HepG2 (cell line): ENCODE data around the gene WDR93. TPM values are rescaled to one million over a fixed set of nuclear protein-coding genes. Genes with fewer than 3 reads are reported as not detected.

ENCODE experiments used
- ATAC-seq: fragments of 200-7000 bp; cut with Tn5 transposase; 3 replicates; pipeline ENCODE4 v1.9.1; 2020; ENCODE audit warnings: mild to moderate bottlenecking, moderate library complexity
- BruUV-seq: library from RNA; stranded (reverse); fragments of 400-500 nt; replicated peaks from 2 replicates; lab custom pipeline; 2021; lab: Mats Ljungman, UMichigan
- CTCF ChIA-PET: fragments of 300-600 bp; formaldehyde crosslinking; extraction: SDS; loops from one replicate; lab custom pipeline; 2021; ENCODE audit warnings: low total read pairs, inconsistent platforms, low intra/inter-chr PET ratio; lab: Yijun Ruan, JAX
- POLR2A ChIA-PET: fragments of 350-600 bp; sonication (Branson Sonifier 250); formaldehyde crosslinking; loops from one replicate; lab custom pipeline; 2020; ENCODE audit warnings: antibody characterized with exemption, inconsistent platforms; lab: Yijun Ruan, JAX
- DNase-seq: peaks from one replicate; pipeline ENCODE4 v3.0.0-alpha.2; 2015; ENCODE audit warnings: low spot score
- FAIRE-seq: peaks from 3 replicates; lab custom pipeline; 2011; peaks lifted over from hg19 to GRCh38; lab: Jason Lieb, UNC
- H2AFZ ChIP-seq: one replicate; pipeline ENCODE4 v1.6.1; 2011; ENCODE audit warnings: low read length, inconsistent platforms
- H3K27ac ChIP-seq: fragments of 300-600 bp; 3 replicates; pipeline ENCODE4 v1.8.0; 2011; ENCODE audit warnings: mixed run types, mild to moderate bottlenecking, mixed read lengths, low read length, inconsistent platforms; ENCODE audit not compliant: insufficient read depth; ENCODE audit errors: extremely low read length
- H3K27me3 ChIP-seq, 2 experiments: fragments of 200-600 bp in 1 of 2; 2 replicates in 1 of 2; 3 replicates in 1 of 2; pipeline versions ENCODE4 v1.6.0 to v1.8.0; 2011; ENCODE audit warnings: low read length in 2 of 2, mild to moderate bottlenecking in 2 of 2, moderate library complexity in 2 of 2, inconsistent platforms in 1 of 2; ENCODE audit not compliant: insufficient read depth in 2 of 2, control insufficient read depth in 1 of 2
- H3K36me3 ChIP-seq, 2 experiments: fragments of 200-600 bp in 1 of 2; replicated peaks in 1 of 2; 2 replicates in 1 of 2; 3 replicates in 1 of 2; pipeline versions ENCODE4 v1.5.1 to v1.8.0; 2011; ENCODE audit warnings: low read length in 2 of 2, inconsistent platforms in 1 of 2; ENCODE audit not compliant: insufficient read depth in 2 of 2, control insufficient read depth in 1 of 2
- H3K4me1 ChIP-seq: 2 replicates; pipeline ENCODE4 v1.5.1; 2012; ENCODE audit warnings: low read length, inconsistent platforms; ENCODE audit not compliant: insufficient read depth
- H3K4me2 ChIP-seq: 2 replicates; pipeline ENCODE4 v1.6.0; 2011; ENCODE audit warnings: low read depth, low read length, inconsistent platforms
- H3K4me3 ChIP-seq, 3 experiments: fragments of 200-600 bp in 1 of 3; sonication (generic), shearing (Covaris generic) in 1 of 3; replicated peaks in 1 of 3; 2 replicates each; pipeline ENCODE4 v1.5.1; 2011 to 2016; ENCODE audit warnings: low read length in 3 of 3, inconsistent platforms in 2 of 3, low read depth in 2 of 3, mild to moderate bottlenecking in 2 of 3, control low read depth in 1 of 3, mixed read lengths in 1 of 3; ENCODE audit not compliant: insufficient read depth in 1 of 3
- H3K79me2 ChIP-seq: one replicate; pipeline ENCODE4 v1.6.1; 2011; ENCODE audit warnings: low read length, inconsistent platforms; ENCODE audit not compliant: insufficient read depth
- H3K9ac ChIP-seq: 2 replicates; pipeline ENCODE4 v1.6.0; 2011; ENCODE audit warnings: mild to moderate bottlenecking, low read depth, low read length, inconsistent platforms; ENCODE audit not compliant: insufficient read depth
- H3K9me3 ChIP-seq: 2 replicates; pipeline ENCODE4 v1.5.1; 2012; ENCODE audit warnings: mild to moderate bottlenecking, low read length
- H4K20me1 ChIP-seq: 2 replicates; pipeline ENCODE4 v1.6.0; 2011; ENCODE audit warnings: inconsistent platforms, mild to moderate bottlenecking, low read length, moderate library complexity; ENCODE audit not compliant: insufficient read depth
- AGO2 ChIP-seq: fragments of 200-400 bp; formaldehyde crosslinking; optimal IDR thresholded peaks from 2 replicates; pipeline ENCODE3; 2017; ENCODE audit warnings: mild to moderate bottlenecking, low read depth, low read length, moderate library complexity
- CC2D1A ChIP-seq: sonication (generic); formaldehyde crosslinking; IDR thresholded peaks from 2 replicates; pipeline ENCODE4 v1.8.1; 2023; ENCODE audit warnings: mild to moderate bottlenecking, missing genetic modification reagents
- DNMT1 ChIP-seq: sonication (generic); formaldehyde crosslinking; IDR thresholded peaks from 2 replicates; pipeline ENCODE4 v1.5.1; 2020; ENCODE audit warnings: mild to moderate bottlenecking, missing genetic modification reagents
- GATA4 ChIP-seq: sonication (generic); IDR thresholded peaks from 2 replicates; pipeline ENCODE4 v1.6.1; 2016; ENCODE audit warnings: antibody characterized with exemption, low read depth, borderline replicate concordance
- KLF16 ChIP-seq, 2 experiments: sonication (generic) in 1 of 2; formaldehyde crosslinking in 1 of 2; IDR thresholded peaks; 2 replicates each; pipeline versions ENCODE4 v1.6.1 to v1.8.0; 2016 to 2023; ENCODE audit warnings: missing genetic modification reagents in 2 of 2, missing compliant biosample characterization in 1 of 2
- PRDM10 ChIP-seq: sonication (generic); formaldehyde crosslinking; IDR thresholded peaks from 2 replicates; pipeline ENCODE4 v1.4.0; 2020; ENCODE audit warnings: low read depth, missing genetic modification reagents
- SETDB1 ChIP-seq: sonication (generic); formaldehyde crosslinking; IDR thresholded peaks from 2 replicates; pipeline ENCODE4 v1.5.1; 2020; ENCODE audit warnings: missing genetic modification reagents, mild to moderate bottlenecking, borderline replicate concordance
- SRSF9 ChIP-seq: fragments of 200-400 bp; formaldehyde crosslinking; IDR thresholded peaks from 2 replicates; pipeline ENCODE4 v1.6.1; 2018; ENCODE audit warnings: borderline replicate concordance, mild to moderate bottlenecking, low read depth, low read length; ENCODE audit not compliant: insufficient read depth, poor library complexity, severe bottlenecking
- ZBTB8A ChIP-seq: sonication (generic); formaldehyde crosslinking; IDR thresholded peaks from 2 replicates; pipeline ENCODE4 v1.4.0; 2020; ENCODE audit warnings: mild to moderate bottlenecking, low read depth, missing genetic modification reagents, borderline replicate concordance
- WGBS: methylation state at CpG from one replicate; pipeline ENCODE4 v1.1.6; 2017; ENCODE audit warnings: low lambda C conversion rate; 5-methylcytosine and 5-hydroxymethylcytosine counted together
- in situ Hi-C: cut with HindIII; loops from 2 replicates; pipeline ENCODE4 v1.10.0; 2017; ENCODE audit warnings: low pct_unique_long_range_greater_than_20kb; ENCODE audit not compliant: extremely low pct_ligation_motif_present
- intact Hi-C: fragments of 100-400 bp; cut with micrococcal nuclease; formaldehyde crosslinking; loops from one replicate; pipeline ENCODE4 v1.10.0; 2022; ENCODE audit not compliant: unreplicated experiment
- polyA plus RNA-seq, 8 experiments: library from polyadenylated mRNA; depleted of rRNA in 3 of 8; stranded (reverse) in 7 of 8; unstranded in 1 of 8; fragments of >200 nt; fragmentation: Illumina TruSeq in 4 of 8; extraction: Trizol in 4 of 8; gene quantifications; 2 replicates each; pipeline versions ENCODE4 v1.2.1 to v1.2.3, GENCODE V29; 2011 to 2016; ENCODE audit warnings: low read depth in 4 of 8, missing spikeins in 1 of 8, mixed read lengths in 1 of 8; ENCODE audit not compliant: insufficient read depth in 1 of 8
- total RNA-seq, 5 experiments: library from RNA; depleted of rRNA; stranded (reverse); fragments of >200 nt; fragmentation: Illumina TruSeq; extraction: Trizol; gene quantifications; 2 replicates each; pipeline ENCODE4 v1.2.3, GENCODE V29; 2016; ENCODE audit warnings: low read depth in 1 of 5

The WDR93 gene
- total and polyA plus RNA-seq, 2 of the 13 experiments (the other 11 are each of a cell fraction or from before 2014, with no cell fraction given): 0.07 TPM; not detected in 1

DNA sequence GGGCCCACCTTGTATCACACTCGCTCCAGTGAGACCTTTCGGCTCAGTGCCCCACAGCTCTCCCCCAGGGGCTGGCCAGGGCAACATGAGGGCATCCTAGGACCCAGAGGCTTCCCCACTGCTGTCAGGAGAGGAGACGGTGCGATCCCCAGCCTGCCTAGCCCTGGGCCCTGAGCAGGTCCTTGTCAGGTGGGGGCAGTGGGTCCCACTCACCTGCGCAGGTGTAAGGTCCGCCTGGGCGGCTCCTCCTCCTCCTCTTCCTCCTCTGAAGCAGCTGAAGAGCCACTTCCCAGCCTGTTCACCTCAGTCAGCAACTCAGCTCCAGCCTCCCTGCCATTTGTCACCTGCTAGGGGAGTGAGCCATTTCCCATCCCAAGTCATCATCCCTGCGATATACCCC is 44.9 kb upstream of the WDR93 start (continued):
- no peak for TF ChIP-seq PRDM10 (CRISPR knock-in tag)
- TF ChIP-seq GATA4: no peak
- no peak for TF ChIP-seq SRSF9
- no peak for TF ChIP-seq DNMT1
- TF ChIP-seq SETDB1: no peak
- no peak for TF ChIP-seq ZBTB8A

GRCh38 chr15:89646416-89647141 is 44.0 kb upstream of the WDR93 start:
- Histone ChIP-seq H3K9me3 (no peaks in the 10 kb centered on the region), H3K9ac (no peak overlapping the region), H3K27me3 (no peaks in the 10 kb centered on the region), H2AFZ (no peak overlapping the region), H3K79me2 (no peaks in the 10 kb centered on the region), H3K4me2 (no peak overlapping the region), H3K4me3 (no peak overlapping the region), H3K4me1 (peaks cover 6% of the 10 kb centered on the region; the same call in 1 of the 2 replicates), H3K36me3 (no peaks in the 10 kb centered on the region; a peak in 1 of 5 replicates), H3K27ac (no peak overlapping the region), H4K20me1 (no peaks in the 10 kb centered on the region)
- ChIA-PET POLR2A (interaction anchor here (1.0 kb wide), 1 partner anchor 34 kb away, joined by 3 read pairs; no protein-coding TSS in a partner anchor), CTCF (interaction anchor here (2.1 kb wide), 1 partner anchor 28 kb away, joined by 28 read pairs; no protein-coding TSS in a partner anchor)
- intact Hi-C loops: loop anchor here (1.0 kb wide), 1 partner anchor 28 kb away; no protein-coding TSS in a partner anchor
- no TSS peak for BruUV-seq
- peak; percentile 6 for TF ChIP-seq AGO2
- no peak for TF ChIP-seq CC2D1A (CRISPR knock-in tag)
- TF ChIP-seq KLF16 (CRISPR knock-in tag; IDR thresholded peaks at IDR 0.05): no peak
- DNase-seq: no peak
- ATAC-seq: peak; percentile 9; the same call in 2 of the 3 replicates
- in situ Hi-C loops: no loop called here
- FAIRE-seq: no peak
- WGBS: 73% methylated on average over 14 of the region's 22 CpGs
